NCI-H526 treated with DMSO at 0.1 percent for 48 hours (cell line): ENCODE results near the gene KDM3A.
A peak's percentile ranks its signal among the peaks of the same experiment; 100 is the strongest.

Experiments
- DNase-seq: peaks from one replicate; lab custom pipeline; 2025; lab: John Stamatoyannopoulos, UW

KDM3A gene

GRCh38 chr2:86440631-86441391, at the start of gene KDM3A:
TSS of gene KDM3A (plus strand) at chr2:86441371. CDS start at chr2:86442048, 677 bp downstream.
- peak; percentile 97 for DNase-seq

- no peak for DNase-seq
These were observed 48.2 kb upstream of the KDM3A start for GRCh38 chr2:86392873-86393518.

- DNase-seq, result no peak
These were observed 47.4 kb upstream of the KDM3A start for GRCh38 chr2:86393521-86394491.

GRCh38 chr2:86396291-86396785, 44.8 kb upstream of the KDM3A start:
- peak; percentile 70 for DNase-seq

GRCh38 chr2:86397986-86398385, 43.2 kb upstream of the KDM3A start:
- DNase-seq, result no peak

- no peak for DNase-seq
These were observed 42.4 kb upstream of the KDM3A start for GRCh38 chr2:86398500-86399474.

- no peak for DNase-seq
These were observed 40.9 kb upstream of the KDM3A start for GRCh38 chr2:86400321-86400720.

GRCh38 chr2:86410581-86410980, 30.6 kb upstream of the KDM3A start:
- DNase-seq, result no peak

- no peak for DNase-seq
These were observed 29.8 kb upstream of the KDM3A start for GRCh38 chr2:86411396-86411795.

- DNase-seq, result no peak
These were observed 29.2 kb upstream of the KDM3A start for GRCh38 chr2:86412007-86412406.

GRCh38 chr2:86413296-86414094, 27.7 kb upstream of the KDM3A start:
- no peak for DNase-seq

GRCh38 chr2:86414996-86415395, 26.2 kb upstream of the KDM3A start:
- no peak for DNase-seq

- DNase-seq, result no peak
These were observed 25.0 kb upstream of the KDM3A start for GRCh38 chr2:86416146-86416545.

GRCh38 chr2:86417961-86418360, 23.2 kb upstream of the KDM3A start:
- DNase-seq, result no peak

GRCh38 chr2:86420913-86421312, 20.3 kb upstream of the KDM3A start:
- DNase-seq, result no peak

GRCh38 chr2:86426271-86426670, 14.9 kb upstream of the KDM3A start:
- DNase-seq, result no peak

- DNase-seq, result no peak
These were observed 11.8 kb upstream of the KDM3A start for GRCh38 chr2:86429335-86429734.

GRCh38 chr2:86430368-86430767, 10.8 kb upstream of the KDM3A start:
- DNase-seq, result no peak

GRCh38 chr2:86433137-86433536, 8.0 kb upstream of the KDM3A start:
- DNase-seq, result no peak

GRCh38 chr2:86434290-86434689, 6.9 kb upstream of the KDM3A start:
- DNase-seq, result no peak
